K562 treated with DMSO at 1 percent for 12 hours (cell line): ENCODE results near the gene MAGOH. TPM values are rescaled to one million over a fixed set of nuclear protein-coding genes. Genes with fewer than 3 reads are reported as not detected.

Experiments used
- total RNA-seq: library from RNA; unstranded; fragments of 300-600 nt; gene quantifications from 2 replicates; pipeline ENCODE4 v1.2.3, GENCODE V29; 2022; ENCODE audit not compliant: insufficient read depth

Gene MAGOH
- 102 and 104 TPM in 2 replicates for total RNA-seq

DNA sequence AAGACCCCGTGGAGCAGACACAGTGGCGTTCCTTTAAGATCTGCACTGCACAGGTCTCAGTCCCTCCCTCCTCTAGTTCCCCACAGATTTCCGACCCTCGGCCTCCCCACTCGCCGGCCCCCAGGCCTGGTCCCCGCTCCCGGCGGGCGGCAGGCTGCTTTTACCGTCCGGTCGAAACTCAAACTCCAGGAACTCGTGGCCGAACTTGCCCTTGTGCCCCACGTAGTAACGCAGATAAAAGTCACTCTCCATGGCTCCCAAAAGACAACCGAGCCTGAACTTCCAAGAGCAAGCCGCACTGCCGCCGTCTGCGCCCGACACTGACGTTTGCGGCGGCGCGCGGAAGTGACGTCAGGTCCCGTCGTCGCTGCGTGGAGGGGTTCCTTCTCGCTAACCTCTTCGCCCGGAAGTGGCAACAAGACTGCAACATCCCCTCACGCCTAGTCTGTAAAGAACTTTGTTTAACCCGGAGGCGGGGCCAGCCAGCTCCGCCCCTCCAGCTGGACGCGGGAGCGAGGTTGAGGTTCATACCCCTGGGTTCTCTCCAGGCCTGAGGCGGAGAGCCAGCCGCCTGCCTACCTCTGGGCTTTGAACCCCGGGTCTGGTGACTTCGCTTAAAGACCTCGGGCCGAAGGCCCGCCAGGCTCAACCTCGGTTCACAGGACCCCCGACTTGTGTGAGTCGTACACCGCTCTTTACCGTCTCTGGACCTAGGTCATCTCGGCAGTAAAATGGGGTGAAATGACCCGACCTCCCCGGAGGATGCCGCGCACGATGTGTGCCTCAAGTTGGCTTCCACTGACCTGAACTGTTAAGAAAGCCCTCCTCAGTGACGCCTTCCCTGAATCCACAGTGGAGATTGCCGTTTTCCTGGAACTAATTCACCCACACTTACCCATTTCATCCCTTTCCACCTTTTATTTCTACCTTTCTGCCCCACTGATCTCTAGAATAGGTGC lies at the start of gene MAGOH:
Gene MAGOH (minus strand): TSS at position 322 of the 959 bp plus-strand sequence. CDS start 70 bp downstream, at position 252.

DNA sequence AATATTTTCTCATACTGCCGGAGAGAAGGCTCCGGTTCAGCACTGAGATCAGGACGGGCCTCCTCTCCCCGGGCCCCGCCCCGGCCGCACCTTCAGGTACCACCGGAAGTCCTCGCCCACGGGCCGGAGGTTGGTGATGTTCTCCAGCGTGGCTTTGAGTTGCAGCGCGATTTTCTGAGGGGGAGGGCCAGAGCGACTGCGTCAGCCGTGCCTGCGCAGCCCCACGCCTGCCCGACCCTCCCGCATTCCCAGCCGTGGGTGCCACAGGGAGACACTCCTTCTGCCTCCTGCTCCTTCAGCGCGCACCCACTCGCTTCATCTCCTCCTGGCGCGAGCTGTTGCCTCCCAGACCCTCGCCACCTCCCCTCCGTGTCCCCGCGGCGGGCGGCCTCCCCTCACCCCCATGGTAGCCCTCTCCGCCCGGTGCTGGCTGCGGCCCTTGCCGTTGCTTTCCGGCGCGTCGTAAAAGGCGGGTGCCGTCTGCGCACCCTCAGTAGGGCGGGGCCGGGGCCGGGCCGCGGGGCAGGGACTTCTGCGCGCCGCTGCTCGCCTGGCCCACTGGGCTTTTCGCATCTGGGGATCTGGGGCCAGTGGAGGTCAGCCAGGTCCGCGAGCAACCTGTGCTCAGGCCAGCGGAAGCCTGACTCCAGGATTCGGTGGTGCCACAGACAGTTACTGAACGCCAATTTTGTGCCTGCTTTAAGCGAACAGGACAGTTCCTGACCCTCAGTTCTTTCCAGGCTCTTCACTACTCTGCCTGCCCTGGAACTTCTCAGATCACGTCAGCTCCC lies 18.0 kb downstream of the MAGOH start, which contains the start of gene CZIB:
Gene CZIB (minus strand): TSS at position 464 of the 791 bp plus-strand sequence. CDS start 59 bp downstream, at position 405.

GRCh38 chr1:53196485-53197290 lies 41.6 kb downstream of the MAGOH start, which contains the start of gene CPT2:
CPT2 (plus strand) TSS chr1:53196824; CDS start chr1:53196944, 120 bp downstream.

Other genes starting within 250 kb of the MAGOH start
- not detected in 2 replicates for gene PODN, start 176.3 kb downstream of the MAGOH start, total RNA-seq
- not detected in 2 replicates for gene SLC1A7, start 95.9 kb downstream of the MAGOH start, total RNA-seq
- gene CPT2, start 41.7 kb downstream of the MAGOH start, total RNA-seq, result 20.4 and 41.4 TPM in 2 replicates
- gene CZIB, start 17.9 kb downstream of the MAGOH start, total RNA-seq, result 65.3 and 74.4 TPM in 2 replicates
- 7.7 and 26.3 TPM in 2 replicates for gene LRP8, start 89.6 kb upstream of the MAGOH start, total RNA-seq
- gene DMRTB1, start 220.9 kb upstream of the MAGOH start, total RNA-seq, result not detected in 2 replicates